Chondrocyte (in vitro differentiated cells): ENCODE results near the gene GC. TPM values are rescaled to one million over a fixed set of nuclear protein-coding genes. Genes with fewer than 3 reads are reported as not detected.

Experiments used
- DNase-seq: peaks from one replicate; pipeline ENCODE4 v3.0.0; 2021; ENCODE audit warnings: mixed read lengths, low spot score
- H3K27ac Mint-ChIP-seq: one replicate; pipeline ENCODE4 v1.8.0; 2021; ENCODE audit warnings: mild to moderate bottlenecking, moderate library complexity, mixed read lengths; ENCODE audit not compliant: unreplicated experiment
- H3K27me3 Mint-ChIP-seq: 2 replicates; pipeline ENCODE4 v1.8.0; 2021; ENCODE audit warnings: low read depth, mixed read lengths
- H3K36me3 Mint-ChIP-seq: 2 replicates; pipeline ENCODE4 v1.8.0; 2021; ENCODE audit warnings: low read depth, mixed read lengths
- H3K4me1 Mint-ChIP-seq: 2 replicates; pipeline ENCODE4 v1.8.0; 2021; ENCODE audit warnings: low read depth, mild to moderate bottlenecking, mixed read lengths
- H3K4me3 Mint-ChIP-seq: one replicate; pipeline ENCODE4 v1.8.0; 2021; ENCODE audit warnings: mild to moderate bottlenecking, moderate library complexity, mixed read lengths; ENCODE audit not compliant: unreplicated experiment
- H3K9me3 Mint-ChIP-seq: 2 replicates; pipeline ENCODE4 v1.8.0; 2021; ENCODE audit warnings: low read depth, mixed read lengths
- CTCF ChIP-seq: fragments of 200-600 bp; sonication (generic); IDR thresholded peaks from 2 replicates; pipeline ENCODE4 v1.5.0; 2021; ENCODE audit warnings: antibody characterized with exemption, mild to moderate bottlenecking, moderate library complexity
- long read RNA-seq: library from polyadenylated mRNA; stranded (forward); transcript quantifications from one replicate; pipeline ENCODE4 v2.0.0, GENCODE V29; 2021
- total RNA-seq: library from RNA; stranded (reverse); gene quantifications from 3 replicates; pipeline ENCODE4 v1.2.1, GENCODE V29; 2021

GC gene
- total RNA-seq = not detected in 3 replicates
- long read RNA-seq = 0 reads

- Mint-ChIP-seq H3K4me1 (no peaks in the 10 kb centered on the region), H3K36me3 (peaks cover 3% of the 10 kb centered on the region), H3K4me3 (no peak within 1 kb of the TSS), H3K27ac (no peak within 1 kb of the TSS), H3K9me3 (no peaks in the 10 kb centered on the region), H3K27me3 (peaks cover 23% of the 10 kb centered on the region)
- TF ChIP-seq CTCF = no peak
- no peak for DNase-seq
Observed at GRCh38 chr4:71783972-71784371, at the start of gene GC. TSS of gene GC (minus strand) at chr4:71784079. CDS start at chr4:71784018, 61 bp downstream.

DNA sequence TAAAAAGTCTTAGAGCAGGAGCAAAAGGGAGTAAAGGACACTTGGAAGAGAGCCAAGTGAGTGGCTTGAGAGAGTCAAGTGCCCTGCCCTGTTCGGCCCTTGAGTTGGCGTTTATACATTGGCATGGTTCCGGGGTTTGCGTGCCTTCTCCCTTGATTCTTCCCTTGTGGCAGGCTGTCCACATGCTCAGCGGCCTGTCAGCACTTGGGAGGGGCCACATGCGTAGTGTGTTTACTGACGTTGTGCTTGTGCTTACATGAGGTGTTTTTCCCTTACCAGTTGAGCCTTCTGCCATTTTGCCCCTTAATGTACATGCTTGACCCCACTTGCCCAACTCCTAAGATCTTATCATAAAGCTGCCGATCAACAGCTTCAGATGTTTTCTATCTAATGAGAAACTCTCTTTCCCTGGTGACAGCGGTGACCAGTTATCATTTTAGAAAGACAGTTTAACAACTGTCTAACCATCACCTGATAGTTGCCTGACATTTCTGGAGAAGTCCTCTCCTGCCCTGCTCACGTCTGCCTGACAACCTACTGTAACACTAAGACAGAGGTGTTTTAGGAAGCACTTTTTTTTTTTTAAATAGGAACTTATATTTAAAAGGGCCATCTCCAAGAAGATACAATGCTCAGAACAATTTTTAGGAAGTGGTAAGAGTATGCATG, 49.5 kb upstream of the GC start:
- Mint-ChIP-seq H3K36me3 (no peaks in the 10 kb centered on the region), H3K4me1 (no peaks in the 10 kb centered on the region), H3K27ac (no peak overlapping the region), H3K9me3 (no peaks in the 10 kb centered on the region), H3K27me3 (peaks cover 7% of the 10 kb centered on the region), H3K4me3 (no peak overlapping the region)
- TF ChIP-seq CTCF = no peak
- DNase-seq = no peak

GRCh38 chr4:71832049-71832448, 48.2 kb upstream of the GC start:
- Mint-ChIP-seq H3K4me1 (no peaks in the 10 kb centered on the region), H3K9me3 (no peaks in the 10 kb centered on the region), H3K4me3 (no peak overlapping the region), H3K36me3 (no peaks in the 10 kb centered on the region), H3K27ac (no peak overlapping the region), H3K27me3 (peaks cover 15% of the 10 kb centered on the region)
- DNase-seq = no peak
- TF ChIP-seq CTCF = no peak

GRCh38 chr4:71830497-71831190, 46.8 kb upstream of the GC start:
- Mint-ChIP-seq H3K4me3 (no peak overlapping the region), H3K36me3 (no peaks in the 10 kb centered on the region), H3K9me3 (no peaks in the 10 kb centered on the region), H3K27me3 (peaks cover 15% of the 10 kb centered on the region), H3K4me1 (no peaks in the 10 kb centered on the region), H3K27ac (no peak overlapping the region)
- no peak for DNase-seq
- no peak for TF ChIP-seq CTCF

- H3K4me3 Mint-ChIP-seq = no peak overlapping the region
- peaks cover 15% of the 10 kb centered on the region for H3K27me3 Mint-ChIP-seq
- no peak overlapping the region for H3K27ac Mint-ChIP-seq
- H3K4me1 Mint-ChIP-seq = no peaks in the 10 kb centered on the region
- no peak for TF ChIP-seq CTCF
- H3K36me3 Mint-ChIP-seq = no peaks in the 10 kb centered on the region
- DNase-seq = no peak
- no peaks in the 10 kb centered on the region for H3K9me3 Mint-ChIP-seq
Observed at GRCh38 chr4:71828470-71828869, 44.6 kb upstream of the GC start.
